H9 (cell line): ENCODE results near the gene MT1M. TPM values are rescaled to one million over a fixed set of nuclear protein-coding genes. Genes with fewer than 3 reads are reported as not detected.

Experiments
- DNase-seq: peaks from one replicate; pipeline ENCODE4 v3.0.0-alpha.2; 2017
- H2AFZ ChIP-seq: one replicate; pipeline ENCODE4 v1.6.1; 2013; ENCODE audit warnings: mild to moderate bottlenecking, low read length, control low read depth, moderate library complexity
- H2AK5ac ChIP-seq: 2 replicates; pipeline ENCODE4 v1.6.1; 2013; ENCODE audit warnings: low read length, control low read depth, mixed read lengths; ENCODE audit not compliant: insufficient read length
- H2BK120ac ChIP-seq: one replicate; pipeline ENCODE4 v1.6.1; 2013; ENCODE audit warnings: low read depth, mild to moderate bottlenecking, low read length, control low read depth, inconsistent platforms; ENCODE audit not compliant: poor library complexity, severe bottlenecking
- H2BK12ac ChIP-seq: 2 replicates; pipeline ENCODE4 v1.6.1; 2013; ENCODE audit warnings: low read length, control low read depth, mixed read lengths, low read depth; ENCODE audit not compliant: insufficient read length
- H2BK15ac ChIP-seq: 2 replicates; pipeline ENCODE4 v1.6.1; 2013; ENCODE audit warnings: low read depth, low read length, control low read depth
- H2BK20ac ChIP-seq: one replicate; pipeline ENCODE4 v1.6.1; 2013; ENCODE audit warnings: low read depth, mild to moderate bottlenecking, low read length, control low read depth, inconsistent platforms; ENCODE audit not compliant: poor library complexity, severe bottlenecking
- H2BK5ac ChIP-seq: 2 replicates; pipeline ENCODE4 v1.6.1; 2013; ENCODE audit warnings: low read length, control low read depth, mixed read lengths; ENCODE audit not compliant: insufficient read length
- H3K14ac ChIP-seq: 2 replicates; pipeline ENCODE4 v1.6.1; 2013; ENCODE audit warnings: low read length, control low read depth; ENCODE audit not compliant: insufficient read depth
- H3K18ac ChIP-seq: 2 replicates; pipeline ENCODE4 v1.6.1; 2013; ENCODE audit warnings: low read depth, mild to moderate bottlenecking, mixed read lengths, low read length, control low read depth; ENCODE audit not compliant: insufficient read length
- H3K23ac ChIP-seq: 2 replicates; pipeline ENCODE4 v1.6.1; 2013; ENCODE audit warnings: low read length, control low read depth, mixed read lengths, low read depth; ENCODE audit not compliant: insufficient read length
- H3K23me2 ChIP-seq: 2 replicates; pipeline ENCODE4 v1.6.1; 2013; ENCODE audit warnings: low read depth, mild to moderate bottlenecking, mixed read lengths, low read length, control low read depth; ENCODE audit not compliant: insufficient read length, poor library complexity, severe bottlenecking
- H3K27ac ChIP-seq: 2 replicates; pipeline ENCODE4 v1.5.1; 2013; ENCODE audit warnings: low read length, control low read depth, mixed read lengths, low read depth; ENCODE audit not compliant: insufficient read length
- H3K27me3 ChIP-seq: 2 replicates; pipeline ENCODE4 v1.6.1; 2013; ENCODE audit warnings: low read length, control low read depth, inconsistent platforms; ENCODE audit not compliant: insufficient read depth
- H3K4ac ChIP-seq: 2 replicates; pipeline ENCODE4 v1.6.1; 2013; ENCODE audit warnings: low read depth, mild to moderate bottlenecking, control low read depth, inconsistent platforms, low read length, moderate library complexity
- H3K4me1 ChIP-seq: 2 replicates; pipeline ENCODE4 v1.6.1; 2013; ENCODE audit warnings: low read length, control low read depth, inconsistent platforms; ENCODE audit not compliant: insufficient read depth
- H3K4me2 ChIP-seq: 2 replicates; pipeline ENCODE4 v1.6.1; 2013; ENCODE audit warnings: low read length, control low read depth, mixed read lengths; ENCODE audit not compliant: insufficient read length, insufficient read depth
- H3K56ac ChIP-seq: 2 replicates; pipeline ENCODE4 v1.6.1; 2013; ENCODE audit warnings: low read depth, mild to moderate bottlenecking, mixed read lengths, low read length, control low read depth; ENCODE audit not compliant: insufficient read length
- H3K79me1 ChIP-seq: 2 replicates; pipeline ENCODE4 v1.6.1; 2013; ENCODE audit warnings: low read depth, mild to moderate bottlenecking, moderate library complexity, low read length, control low read depth, inconsistent platforms; ENCODE audit not compliant: insufficient read depth, poor library complexity, severe bottlenecking
- H3K79me2 ChIP-seq: 2 replicates; pipeline ENCODE4 v1.6.1; 2013; ENCODE audit warnings: low read length, control low read depth, inconsistent platforms; ENCODE audit not compliant: insufficient read depth
- H3K9ac ChIP-seq: 2 replicates; pipeline ENCODE4 v1.6.1; 2013; ENCODE audit warnings: low read length, control low read depth, mixed read lengths; ENCODE audit not compliant: insufficient read length; ENCODE audit errors: extremely low read depth
- H3K9me3 ChIP-seq: one replicate; pipeline ENCODE4 v1.6.1; 2013; ENCODE audit warnings: low read depth, low read length, inconsistent platforms; ENCODE audit not compliant: control insufficient read depth
- H3T11ph ChIP-seq: one replicate; pipeline ENCODE4 v1.6.1; 2013; ENCODE audit warnings: mild to moderate bottlenecking, low read length, control low read depth, inconsistent platforms
- H4K20me1 ChIP-seq: one replicate; pipeline ENCODE4 v1.6.1; 2013; ENCODE audit not compliant: control insufficient read depth, insufficient read length, insufficient read depth
- H4K5ac ChIP-seq: 2 replicates; pipeline ENCODE4 v1.6.1; 2013; ENCODE audit warnings: low read depth, mild to moderate bottlenecking, mixed read lengths, low read length, control low read depth; ENCODE audit not compliant: insufficient read length
- H4K8ac ChIP-seq: replicated peaks from 2 replicates; pipeline ENCODE4 v1.6.1; 2013; ENCODE audit warnings: low read length, control low read depth, mixed read lengths, low read depth; ENCODE audit not compliant: insufficient read length
- H4K91ac ChIP-seq: 2 replicates; pipeline ENCODE4 v1.6.1; 2013; ENCODE audit warnings: low read depth, mild to moderate bottlenecking, moderate library complexity, mixed read lengths, low read length, control low read depth; ENCODE audit not compliant: insufficient read length
- H3K27ac Mint-ChIP-seq, 3 experiments: 2 replicates in 2 of 3; 3 replicates in 1 of 3; pipeline ENCODE4 v1.8.0; 2020 to 2021; ENCODE audit warnings: mixed read lengths in 3 of 3, mild to moderate bottlenecking in 1 of 3, moderate library complexity in 1 of 3
- H3K27me3 Mint-ChIP-seq: 2 replicates; pipeline ENCODE4 v1.8.0; 2021; ENCODE audit warnings: low read depth, mild to moderate bottlenecking, moderate library complexity, mixed read lengths
- H3K36me3 Mint-ChIP-seq, 3 experiments: 2 replicates in 2 of 3; 3 replicates in 1 of 3; pipeline ENCODE4 v1.8.0; 2020 to 2021; ENCODE audit warnings: low read depth in 3 of 3, mixed read lengths in 3 of 3; ENCODE audit not compliant: insufficient read depth in 1 of 3
- H3K4me1 Mint-ChIP-seq, 2 experiments: 2 replicates each; pipeline ENCODE4 v1.8.0; 2020; ENCODE audit warnings: mixed read lengths in 2 of 2
- H3K4me3 Mint-ChIP-seq, 2 experiments: 2 replicates in 1 of 2; 3 replicates in 1 of 2; pipeline ENCODE4 v1.8.0; 2020 to 2021; ENCODE audit warnings: mild to moderate bottlenecking in 2 of 2, mixed read lengths in 2 of 2, moderate library complexity in 1 of 2
- H3K9me3 Mint-ChIP-seq, 2 experiments: 2 replicates in 1 of 2; 3 replicates in 1 of 2; pipeline ENCODE4 v1.8.0; 2020; ENCODE audit warnings: mild to moderate bottlenecking in 2 of 2, mixed read lengths in 2 of 2, moderate library complexity in 1 of 2
- WGBS: extraction: QIAGEN DNeasy Blood & Tissue Kit; methylation state at CpG from one replicate; pipeline ENCODE4 v1.1.7; 2013; ENCODE audit warnings: missing lambda C conversion rate, low lambda C conversion rate, mixed read lengths; ENCODE audit not compliant: insufficient read length; ENCODE audit errors: extremely low coverage; 5-methylcytosine and 5-hydroxymethylcytosine counted together
- total RNA-seq: library from RNA; stranded (reverse); gene quantifications from 2 replicates; pipeline ENCODE4 v1.2.1, GENCODE V29; 2021
- TF ChIP-seq, protein P1 (sequence below): fragments of 200-600 bp; sonication (generic); conservative IDR thresholded peaks from 3 replicates; pipeline ENCODE4 v1.8.0; 2021; ENCODE audit warnings: antibody characterized with exemption, mild to moderate bottlenecking

MT1M gene
- total RNA-seq, 1 experiment from 2014 or later: 1.4 TPM

DNA sequence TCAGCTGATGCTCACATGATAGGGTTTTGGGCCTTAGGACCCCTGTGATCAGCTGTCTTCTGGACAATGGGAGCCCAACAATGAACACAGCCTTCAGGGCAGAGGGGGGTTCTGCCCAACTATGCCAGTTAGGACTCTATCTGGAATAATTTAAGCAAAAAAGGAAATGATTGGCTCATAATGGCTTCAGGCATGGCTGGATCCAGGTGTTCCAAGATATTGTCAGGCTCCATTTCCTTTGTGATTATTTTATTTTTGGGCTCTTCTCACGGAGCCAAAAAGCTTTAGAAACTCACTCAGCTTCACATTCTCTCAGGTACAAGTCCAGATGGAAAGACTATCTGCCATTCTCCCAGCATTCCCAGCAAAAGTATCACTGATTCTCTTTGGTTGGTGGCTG lies 27.0 kb upstream of the MT1M start:
- peaks cover 5% of the 10 kb centered on the region; the same call in 1 of the 2 replicates for H3K4me1 ChIP-seq
- no peak overlapping the region for H3K23ac ChIP-seq
- Mint-ChIP-seq H3K4me1 (peaks cover 31 to 37% of the 10 kb centered on the region in 2 experiments), H3K36me3 (no peaks in the 10 kb centered on the region), H3K27me3 (peaks cover 79% of the 10 kb centered on the region), H3K9me3 (no peaks in the 10 kb centered on the region), H3K27ac (no peak overlapping the region), H3K4me3 (no peak overlapping the region)
- no peak overlapping the region for H3K27ac ChIP-seq
- H3K4ac ChIP-seq: no peak overlapping the region
- no peak overlapping the region for H3K56ac ChIP-seq
- no peak overlapping the region for H2BK20ac ChIP-seq
- TF ChIP-seq, protein P1, sequence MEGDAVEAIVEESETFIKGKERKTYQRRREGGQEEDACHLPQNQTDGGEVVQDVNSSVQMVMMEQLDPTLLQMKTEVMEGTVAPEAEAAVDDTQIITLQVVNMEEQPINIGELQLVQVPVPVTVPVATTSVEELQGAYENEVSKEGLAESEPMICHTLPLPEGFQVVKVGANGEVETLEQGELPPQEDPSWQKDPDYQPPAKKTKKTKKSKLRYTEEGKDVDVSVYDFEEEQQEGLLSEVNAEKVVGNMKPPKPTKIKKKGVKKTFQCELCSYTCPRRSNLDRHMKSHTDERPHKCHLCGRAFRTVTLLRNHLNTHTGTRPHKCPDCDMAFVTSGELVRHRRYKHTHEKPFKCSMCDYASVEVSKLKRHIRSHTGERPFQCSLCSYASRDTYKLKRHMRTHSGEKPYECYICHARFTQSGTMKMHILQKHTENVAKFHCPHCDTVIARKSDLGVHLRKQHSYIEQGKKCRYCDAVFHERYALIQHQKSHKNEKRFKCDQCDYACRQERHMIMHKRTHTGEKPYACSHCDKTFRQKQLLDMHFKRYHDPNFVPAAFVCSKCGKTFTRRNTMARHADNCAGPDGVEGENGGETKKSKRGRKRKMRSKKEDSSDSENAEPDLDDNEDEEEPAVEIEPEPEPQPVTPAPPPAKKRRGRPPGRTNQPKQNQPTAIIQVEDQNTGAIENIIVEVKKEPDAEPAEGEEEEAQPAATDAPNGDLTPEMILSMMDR: no peak
- no peak overlapping the region for H4K8ac ChIP-seq
- WGBS: no CpG with 5 or more reads among the region's 1 CpG
- no peak overlapping the region for H3K4me2 ChIP-seq
- H3K9me3 ChIP-seq: no peaks in the 10 kb centered on the region
- H3T11ph ChIP-seq: no peak overlapping the region
- H2AFZ ChIP-seq: no peak overlapping the region
- H3K79me2 ChIP-seq: no peaks in the 10 kb centered on the region
- no peak overlapping the region for H3K14ac ChIP-seq
- H3K23me2 ChIP-seq: peaks cover 8% of the 10 kb centered on the region
- no peaks in the 10 kb centered on the region for H4K20me1 ChIP-seq
- H2BK12ac ChIP-seq: no peak overlapping the region
- no peaks in the 10 kb centered on the region for H3K79me1 ChIP-seq
- no peak overlapping the region for H3K18ac ChIP-seq
- H3K27me3 ChIP-seq: peaks cover 18% of the 10 kb centered on the region; the same call in 1 of the 2 replicates
- no peak overlapping the region for H4K5ac ChIP-seq
- H2AK5ac ChIP-seq: no peak overlapping the region
- DNase-seq: no peak
- H2BK120ac ChIP-seq: no peak overlapping the region
- no peak overlapping the region for H3K9ac ChIP-seq
- H2BK5ac ChIP-seq: no peak overlapping the region
- no peak overlapping the region for H4K91ac ChIP-seq
- no peak overlapping the region for H2BK15ac ChIP-seq
